GM18861 (cell line): ENCODE results near the gene ARHGAP26.

Experiments used
- ATAC-seq: cut with Tn5 transposase; IDR thresholded peaks from one replicate; pipeline ENCODE4 v1.9.1; 2021; ENCODE audit not compliant: unreplicated experiment

ARHGAP26 gene

GRCh38 chr5:142769793-142770649 is at the start of gene ARHGAP26:
TSS of gene ARHGAP26 (plus strand) at chr5:142770377. CDS start at chr5:142770762, 385 bp downstream.
- peak; percentile 92 for ATAC-seq

- ATAC-seq: no peak
Measured at GRCh38 chr5:142720641-142721271, 49.4 kb upstream of the ARHGAP26 start.

- ATAC-seq: no peak
Measured at GRCh38 chr5:142722146-142722545, 48.0 kb upstream of the ARHGAP26 start.

GRCh38 chr5:142722896-142723295 is 47.3 kb upstream of the ARHGAP26 start:
- ATAC-seq: no peak

- ATAC-seq: no peak
Measured at GRCh38 chr5:142724821-142725220, 45.4 kb upstream of the ARHGAP26 start.

GRCh38 chr5:142725231-142726187 is 44.7 kb upstream of the ARHGAP26 start:
- ATAC-seq: no peak

- no peak for ATAC-seq
Measured at GRCh38 chr5:142726188-142726731, 43.9 kb upstream of the ARHGAP26 start.

GRCh38 chr5:142727735-142728047 is 42.5 kb upstream of the ARHGAP26 start:
- no peak for ATAC-seq

GRCh38 chr5:142735323-142736246 is 34.6 kb upstream of the ARHGAP26 start:
- ATAC-seq: no peak

GRCh38 chr5:142736247-142736632 is 33.9 kb upstream of the ARHGAP26 start:
- no peak for ATAC-seq

- no peak for ATAC-seq
Measured at GRCh38 chr5:142737179-142737578, 33.0 kb upstream of the ARHGAP26 start.

- no peak for ATAC-seq
Measured at GRCh38 chr5:142740474-142741242, 29.5 kb upstream of the ARHGAP26 start.

GRCh38 chr5:142743592-142744441 is 26.4 kb upstream of the ARHGAP26 start:
- no peak for ATAC-seq

GRCh38 chr5:142745268-142745667 is 24.9 kb upstream of the ARHGAP26 start:
- ATAC-seq: no peak

GRCh38 chr5:142746532-142747433 is 23.4 kb upstream of the ARHGAP26 start:
- ATAC-seq: no peak

GRCh38 chr5:142748132-142748531 is 22.0 kb upstream of the ARHGAP26 start:
- no peak for ATAC-seq

GRCh38 chr5:142748568-142749249 is 21.5 kb upstream of the ARHGAP26 start:
- ATAC-seq: no peak
